Activated T-helper 17 cell treated with anti-CD3 and anti-CD28 coated beads, Interleukin-2, amount 50 U/mL, for 72 hours (primary cell): Measurements from ENCODE around the gene FOXRED2. TPM values are rescaled to one million over a fixed set of nuclear protein-coding genes. Genes with fewer than 3 reads are reported as not detected.
"Not testable (repeated sequence)": the region's sequence is repeated elsewhere in the genome, so short reads cannot be mapped to it uniquely, and the experiment has no call there.

Experiments used
- ATAC-seq: fragments of 150-1000 bp; cut with Tn5 transposase; replicated peaks from 2 replicates; pipeline ENCODE4 v1.10.0; 2021; ENCODE audit warnings: mild to moderate bottlenecking, moderate library complexity
- H3K27ac Mint-ChIP-seq: one replicate; pipeline ENCODE4 v1.8.0; 2022; ENCODE audit warnings: mixed read lengths
- H3K27me3 Mint-ChIP-seq: one replicate; pipeline ENCODE4 v1.8.0; 2022; ENCODE audit warnings: mixed read lengths
- H3K36me3 Mint-ChIP-seq: one replicate; pipeline ENCODE4 v1.8.0; 2022; ENCODE audit warnings: low read depth, mild to moderate bottlenecking, mixed read lengths
- H3K4me1 Mint-ChIP-seq: one replicate; pipeline ENCODE4 v1.8.0; 2022; ENCODE audit warnings: mixed read lengths
- H3K4me3 Mint-ChIP-seq: one replicate; pipeline ENCODE4 v1.8.0; 2022; ENCODE audit warnings: mild to moderate bottlenecking, mixed read lengths
- H3K9me3 Mint-ChIP-seq: one replicate; pipeline ENCODE4 v1.8.0; 2022; ENCODE audit warnings: mixed read lengths
- total RNA-seq, 2 donors: library from RNA; stranded (reverse); gene quantifications; one replicate each; pipeline ENCODE4 v1.2.3, GENCODE V29; 2022

Gene FOXRED2
- total RNA-seq, 2 donors from 2014 or later: 12.3 to 18.0 TPM

- not testable (repeated sequence) for H3K9me3 Mint-ChIP-seq, H3K4me1 Mint-ChIP-seq, H3K27ac Mint-ChIP-seq, H3K27me3 Mint-ChIP-seq, H3K36me3 Mint-ChIP-seq, ATAC-seq, H3K4me3 Mint-ChIP-seq
Observed at GRCh38 chr22:36533320-36533719, 26.5 kb upstream of the FOXRED2 start.

GRCh38 chr22:36532466-36532865 lies 25.6 kb upstream of the FOXRED2 start:
- Mint-ChIP-seq H3K27me3 (no peaks in the 10 kb centered on the region), H3K36me3 (peaks cover 18% of the 10 kb centered on the region), H3K4me3 (no peak overlapping the region), H3K4me1 (no peaks in the 10 kb centered on the region), H3K27ac (no peak overlapping the region), H3K9me3 (no peaks in the 10 kb centered on the region)
- ATAC-seq: no peak

- peak; percentile 97 for ATAC-seq
- no peaks in the 10 kb centered on the region for H3K9me3 Mint-ChIP-seq
- H3K4me1 Mint-ChIP-seq: peaks cover 10% of the 10 kb centered on the region
- H3K4me3 Mint-ChIP-seq: peak within 1 kb of the TSS; percentile 86
- H3K27ac Mint-ChIP-seq: peak within 1 kb of the TSS; percentile 94
- H3K36me3 Mint-ChIP-seq: peaks cover 52% of the 10 kb centered on the region
- no peaks in the 10 kb centered on the region for H3K27me3 Mint-ChIP-seq
Observed at GRCh38 chr22:36528795-36529751, 22.2 kb upstream of the FOXRED2 start, which contains the start of gene EIF3D. Gene EIF3D (minus strand): TSS chr22:36529166. CDS start chr22:36526121, 3,045 bp downstream.

GRCh38 chr22:36528341-36528740 lies 21.5 kb upstream of the FOXRED2 start:
- Mint-ChIP-seq H3K36me3 (peaks cover 60% of the 10 kb centered on the region), H3K9me3 (no peaks in the 10 kb centered on the region), H3K4me3 (peak overlapping the region; percentile 86), H3K27me3 (no peaks in the 10 kb centered on the region), H3K27ac (peak overlapping the region; percentile 94), H3K4me1 (peaks cover 10% of the 10 kb centered on the region)
- no peak for ATAC-seq

GRCh38 chr22:36522662-36523061 lies 15.8 kb upstream of the FOXRED2 start:
- Mint-ChIP-seq H3K27me3 (no peaks in the 10 kb centered on the region), H3K4me3 (no peak overlapping the region), H3K4me1 (peaks cover 10% of the 10 kb centered on the region), H3K9me3 (no peaks in the 10 kb centered on the region), H3K36me3 (peaks cover 100% of the 10 kb centered on the region), H3K27ac (no peak overlapping the region)
- ATAC-seq: no peak

- H3K9me3 Mint-ChIP-seq: no peaks in the 10 kb centered on the region
- H3K36me3 Mint-ChIP-seq: peaks cover 100% of the 10 kb centered on the region
- no peak overlapping the region for H3K4me3 Mint-ChIP-seq
- H3K27me3 Mint-ChIP-seq: no peaks in the 10 kb centered on the region
- H3K4me1 Mint-ChIP-seq: no peaks in the 10 kb centered on the region
- ATAC-seq: no peak
- H3K27ac Mint-ChIP-seq: no peak overlapping the region
Observed at GRCh38 chr22:36520423-36520822, 13.6 kb upstream of the FOXRED2 start.

- H3K4me1 Mint-ChIP-seq, H3K27me3 Mint-ChIP-seq, H3K27ac Mint-ChIP-seq, H3K9me3 Mint-ChIP-seq, H3K4me3 Mint-ChIP-seq, ATAC-seq: not testable (repeated sequence)
- H3K36me3 Mint-ChIP-seq: peaks cover 100% of the 10 kb centered on the region
Observed at GRCh38 chr22:36519906-36520305, 13.1 kb upstream of the FOXRED2 start.

- Mint-ChIP-seq H3K27ac (no peak overlapping the region), H3K36me3 (peaks cover 100% of the 10 kb centered on the region), H3K4me1 (peaks cover 5% of the 10 kb centered on the region), H3K9me3 (no peaks in the 10 kb centered on the region), H3K4me3 (no peak overlapping the region), H3K27me3 (no peaks in the 10 kb centered on the region)
- ATAC-seq: no peak
Observed at GRCh38 chr22:36514766-36515165, 7.9 kb upstream of the FOXRED2 start.

- Mint-ChIP-seq H3K4me3 (no peak overlapping the region), H3K36me3 (peaks cover 83% of the 10 kb centered on the region), H3K9me3 (no peaks in the 10 kb centered on the region), H3K27me3 (no peaks in the 10 kb centered on the region), H3K27ac (no peak overlapping the region), H3K4me1 (peaks cover 5% of the 10 kb centered on the region)
- ATAC-seq: no peak
Observed at GRCh38 chr22:36512991-36513390, 6.2 kb upstream of the FOXRED2 start.

- no peak overlapping the region for H3K27ac Mint-ChIP-seq
- peaks cover 8% of the 10 kb centered on the region for H3K4me1 Mint-ChIP-seq
- no peak overlapping the region for H3K4me3 Mint-ChIP-seq
- ATAC-seq: no peak
- H3K36me3 Mint-ChIP-seq: peaks cover 76% of the 10 kb centered on the region
- H3K27me3 Mint-ChIP-seq: no peaks in the 10 kb centered on the region
- H3K9me3 Mint-ChIP-seq: peaks cover 2% of the 10 kb centered on the region
Observed at GRCh38 chr22:36512333-36512732, 5.5 kb upstream of the FOXRED2 start.

- H3K4me1 Mint-ChIP-seq: peaks cover 10% of the 10 kb centered on the region
- H3K27me3 Mint-ChIP-seq: no peaks in the 10 kb centered on the region
- peaks cover 3% of the 10 kb centered on the region for H3K9me3 Mint-ChIP-seq
- H3K36me3 Mint-ChIP-seq: peaks cover 65% of the 10 kb centered on the region
- no peak overlapping the region for H3K27ac Mint-ChIP-seq
- no peak overlapping the region for H3K4me3 Mint-ChIP-seq
- no peak for ATAC-seq
Observed at GRCh38 chr22:36510966-36511881, 4.4 kb upstream of the FOXRED2 start.

GRCh38 chr22:36510384-36510783 lies 3.5 kb upstream of the FOXRED2 start:
- no peak for ATAC-seq
- H3K27me3 Mint-ChIP-seq: no peaks in the 10 kb centered on the region
- H3K4me1 Mint-ChIP-seq: peaks cover 10% of the 10 kb centered on the region
- peaks cover 57% of the 10 kb centered on the region for H3K36me3 Mint-ChIP-seq
- H3K27ac Mint-ChIP-seq: no peak overlapping the region
- H3K4me3 Mint-ChIP-seq: no peak overlapping the region
- H3K9me3 Mint-ChIP-seq: peaks cover 3% of the 10 kb centered on the region

GRCh38 chr22:36507518-36508010 lies 724 bp upstream of the FOXRED2 start:
- ATAC-seq: no peak
- no peak overlapping the region for H3K27ac Mint-ChIP-seq
- no peaks in the 10 kb centered on the region for H3K27me3 Mint-ChIP-seq
- peaks cover 5% of the 10 kb centered on the region for H3K4me1 Mint-ChIP-seq
- peak overlapping the region; percentile 67 for H3K4me3 Mint-ChIP-seq
- peaks cover 29% of the 10 kb centered on the region for H3K36me3 Mint-ChIP-seq
- peaks cover 3% of the 10 kb centered on the region for H3K9me3 Mint-ChIP-seq

- no peak for ATAC-seq
- peaks cover 14% of the 10 kb centered on the region for H3K36me3 Mint-ChIP-seq
- H3K4me3 Mint-ChIP-seq: peak overlapping the region; percentile 67
- peaks cover 3% of the 10 kb centered on the region for H3K9me3 Mint-ChIP-seq
- no peaks in the 10 kb centered on the region for H3K27me3 Mint-ChIP-seq
- H3K4me1 Mint-ChIP-seq: peaks cover 5% of the 10 kb centered on the region
- no peak overlapping the region for H3K27ac Mint-ChIP-seq
Observed at GRCh38 chr22:36505998-36506635, 723 bp downstream of the FOXRED2 start.
